ENCODE measurements around the gene CORO2A.

DNA sequence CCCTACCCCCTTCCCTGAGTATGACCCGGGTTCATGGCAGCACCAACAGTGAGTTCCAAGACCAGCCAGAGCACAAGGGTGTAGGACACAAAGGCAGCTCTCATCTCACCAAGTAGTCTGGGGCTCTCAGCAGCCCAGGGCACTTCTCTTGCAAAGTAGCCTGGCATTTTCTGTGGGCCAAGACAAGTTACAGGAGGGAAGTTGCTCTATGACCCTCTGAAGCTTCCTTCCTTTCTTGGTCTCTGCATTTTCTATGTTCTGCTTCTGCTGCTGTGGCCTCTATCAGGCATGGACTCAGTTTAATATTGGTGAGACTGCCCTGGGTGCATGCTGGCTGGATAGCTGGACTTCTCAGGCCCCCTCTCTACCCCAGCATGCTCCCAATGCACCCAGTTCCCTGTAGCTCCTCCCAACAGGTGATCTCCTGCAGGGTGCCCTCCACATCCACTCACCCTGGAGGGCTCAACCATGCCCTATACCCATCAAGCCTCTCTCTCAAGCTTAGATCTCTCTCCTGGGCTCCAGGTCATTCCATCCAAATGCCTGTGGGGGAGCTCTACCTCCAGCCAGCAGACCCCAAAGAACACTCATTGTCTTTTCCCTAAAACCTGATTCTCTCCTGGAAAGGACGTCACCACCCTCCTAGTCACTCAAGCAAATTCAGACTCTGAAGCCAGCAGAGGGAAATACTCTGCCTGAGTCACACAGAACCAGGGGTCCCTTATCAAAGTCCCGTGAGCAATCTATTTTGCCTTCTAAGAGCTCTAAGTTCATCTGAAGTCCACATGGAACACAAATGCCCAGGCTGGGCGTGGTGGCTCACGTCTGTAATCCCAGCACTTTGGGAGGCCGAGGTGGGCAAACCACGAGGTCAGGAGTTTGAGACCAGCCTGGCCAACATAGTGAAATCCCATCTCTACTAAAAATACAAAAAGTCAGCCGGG lies 49.2 kb upstream of the CORO2A start:
- no peak for TF ChIP-seq POLR2A (IDR thresholded peaks at IDR 0.05)
- TF ChIP-seq CTCF (IDR thresholded peaks at IDR 0.05): no peak
- TF ChIP-seq POLR2AphosphoS5 (IDR thresholded peaks at IDR 0.05): no peak
